HuH-7.5 (cell line): Measurements from ENCODE around the gene NUDCD2.
"Not testable (repeated sequence)": the region's sequence is repeated elsewhere in the genome, so short reads cannot be mapped to it uniquely, and the experiment has no call there.

Experiments used
- DNase-seq: peaks from one replicate; pipeline ENCODE4 v3.0.0; 2011; ENCODE audit warnings: low spot score

NUDCD2 gene

DNA sequence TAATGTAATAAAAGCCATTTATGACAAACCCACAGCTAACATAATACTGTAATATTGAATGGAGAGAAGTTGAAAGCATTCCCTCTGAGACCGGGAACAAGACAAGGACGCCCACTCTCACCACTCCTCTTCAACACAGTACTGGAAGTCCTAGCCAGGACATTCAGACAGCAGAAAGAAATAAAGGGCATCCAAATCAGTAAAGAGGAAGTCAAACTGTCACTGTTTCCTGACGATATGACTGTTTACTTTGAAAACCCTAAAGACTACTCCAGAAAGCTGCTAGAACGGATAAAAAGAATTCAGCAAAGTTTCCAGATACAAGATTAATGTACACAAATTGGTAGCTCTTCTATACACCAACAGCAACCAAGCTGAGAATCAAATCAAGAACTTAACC lies 33.8 kb downstream of the NUDCD2 start:
- DNase-seq: not testable (repeated sequence)

DNA sequence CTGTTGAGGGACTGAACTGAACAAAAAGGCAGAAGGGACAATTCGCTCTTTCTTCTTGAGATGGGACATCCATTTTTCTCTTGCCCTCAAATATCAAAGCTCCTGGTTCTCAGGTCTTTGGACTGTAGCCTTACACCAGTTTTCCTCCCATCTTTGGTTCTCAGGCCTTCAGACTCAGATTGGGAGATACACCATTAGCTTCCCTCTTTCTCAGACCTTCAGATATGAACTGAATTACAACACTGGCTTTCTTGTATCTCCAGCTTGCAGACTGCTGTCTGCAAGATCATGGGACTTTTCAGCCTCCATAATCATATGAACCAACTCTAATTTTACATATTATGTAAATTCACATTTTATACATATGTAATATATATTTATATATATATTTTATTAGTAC lies 35.1 kb downstream of the NUDCD2 start:
- no peak for DNase-seq

DNA sequence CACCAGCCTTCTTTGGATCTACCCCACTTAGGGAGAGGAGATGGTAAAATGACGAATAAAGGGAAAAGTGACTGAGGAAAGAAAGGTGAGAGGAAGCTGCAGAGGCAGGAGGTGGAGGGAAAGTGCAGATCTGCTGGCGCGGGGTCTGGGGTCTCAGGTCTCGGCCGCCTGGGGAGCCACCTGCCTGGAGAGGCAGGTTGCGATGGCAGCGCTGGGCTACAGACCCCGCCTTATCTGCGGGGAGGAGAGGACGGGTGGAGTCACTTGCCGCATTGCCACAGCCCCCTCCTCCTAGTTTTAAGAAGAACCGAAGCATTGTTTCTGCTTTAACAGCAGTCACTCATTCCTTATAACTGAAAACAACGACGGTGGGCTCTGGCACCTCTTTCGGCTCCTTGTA lies 44.2 kb downstream of the NUDCD2 start:
- DNase-seq: not testable (repeated sequence)

DNA sequence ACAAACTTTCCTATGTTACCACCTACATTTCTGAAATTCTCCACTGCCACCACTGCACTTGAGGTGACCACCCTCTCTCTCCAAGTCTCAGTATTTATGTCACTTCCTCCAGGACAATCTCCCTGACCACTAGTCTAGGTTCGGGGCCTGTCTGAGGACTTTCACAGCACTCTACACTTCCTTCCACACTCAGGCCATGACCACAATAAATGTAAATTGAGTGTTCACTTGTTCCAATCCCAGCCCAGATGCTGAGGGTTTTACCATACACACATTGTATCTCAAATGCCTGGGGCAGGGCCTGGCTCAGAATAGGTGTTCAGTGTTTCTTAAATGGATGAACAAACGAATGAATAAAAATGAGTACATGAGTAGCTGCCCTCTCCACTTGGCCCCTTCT lies 49.4 kb downstream of the NUDCD2 start:
- no peak for DNase-seq

DNA sequence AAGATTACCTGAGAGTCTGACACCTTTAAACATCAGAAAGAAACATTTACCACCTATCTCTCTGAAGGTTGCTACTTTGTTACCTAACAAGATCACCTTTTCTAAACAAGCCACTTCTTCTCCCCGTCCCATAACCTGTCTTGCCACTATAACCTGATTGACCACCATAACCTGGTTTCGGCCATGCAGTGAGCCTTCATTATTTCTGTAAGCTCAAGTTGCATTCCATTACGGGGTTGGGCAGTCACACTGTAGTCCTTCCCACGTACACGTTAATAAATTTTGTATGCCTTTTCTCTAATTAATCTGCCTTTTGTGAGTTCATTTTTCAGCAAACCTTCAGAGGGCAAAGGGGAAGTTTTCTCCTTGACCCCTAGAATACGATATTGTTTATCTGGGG lies 50.5 kb downstream of the NUDCD2 start:
- no peak for DNase-seq

DNA sequence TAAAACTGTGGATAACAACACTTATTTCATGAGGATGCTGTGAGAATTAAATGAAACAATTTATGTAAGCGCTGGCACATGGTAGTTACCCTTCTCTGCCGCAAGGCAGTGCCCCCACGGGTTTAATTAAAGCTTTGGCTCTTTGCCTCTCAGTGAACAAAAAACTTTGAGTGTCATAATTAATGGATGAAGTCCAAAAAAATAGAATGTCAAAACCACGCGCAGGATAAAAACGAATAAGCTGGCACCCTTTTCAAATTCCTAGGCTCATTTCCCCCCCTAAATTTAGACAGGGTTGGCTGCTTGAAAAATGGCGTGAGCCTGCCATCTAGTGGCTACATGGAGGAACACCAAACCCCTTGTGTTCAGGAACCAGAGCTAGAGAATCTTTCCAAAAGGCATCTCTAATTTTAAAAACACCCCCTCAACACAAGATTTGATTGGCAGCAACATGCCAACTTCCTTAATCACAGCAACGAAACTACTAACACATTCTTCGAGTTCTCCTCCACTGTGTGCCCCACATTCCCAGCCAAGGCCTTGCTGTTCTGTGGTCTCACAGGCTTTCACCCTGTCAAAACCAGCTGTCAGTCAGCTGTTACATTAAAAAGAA lies 51.5 kb downstream of the NUDCD2 start:
- peak; percentile 18 for DNase-seq

DNA sequence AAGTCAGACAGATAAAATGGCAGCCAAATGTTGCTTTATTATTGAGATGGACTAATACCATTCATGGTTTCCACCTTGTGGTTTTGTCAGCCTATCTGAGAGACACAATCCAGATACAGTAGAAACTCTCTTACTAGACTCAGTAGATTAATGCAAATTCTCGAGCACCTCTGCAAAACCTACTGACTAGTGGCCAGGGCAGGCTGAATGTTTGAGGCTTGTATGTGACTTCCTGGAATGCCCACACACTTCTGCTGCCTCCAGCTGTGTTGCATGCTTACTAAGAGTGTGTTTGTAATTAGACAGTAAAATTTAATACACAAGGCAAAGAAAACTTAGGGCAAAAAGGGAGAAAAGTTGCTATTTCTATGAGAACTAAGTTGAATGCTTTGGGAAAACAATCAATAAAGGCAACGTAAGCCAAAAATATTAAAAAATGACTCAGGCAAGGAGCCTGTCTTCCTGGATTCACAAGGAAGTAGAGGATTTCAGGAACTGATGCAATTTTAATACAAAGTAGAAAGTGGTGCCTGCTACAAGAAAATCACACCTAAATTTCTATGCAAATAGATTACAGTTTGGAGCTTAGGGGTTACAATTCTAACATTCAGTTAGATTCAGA lies 52.8 kb downstream of the NUDCD2 start:
- no peak for DNase-seq

DNA sequence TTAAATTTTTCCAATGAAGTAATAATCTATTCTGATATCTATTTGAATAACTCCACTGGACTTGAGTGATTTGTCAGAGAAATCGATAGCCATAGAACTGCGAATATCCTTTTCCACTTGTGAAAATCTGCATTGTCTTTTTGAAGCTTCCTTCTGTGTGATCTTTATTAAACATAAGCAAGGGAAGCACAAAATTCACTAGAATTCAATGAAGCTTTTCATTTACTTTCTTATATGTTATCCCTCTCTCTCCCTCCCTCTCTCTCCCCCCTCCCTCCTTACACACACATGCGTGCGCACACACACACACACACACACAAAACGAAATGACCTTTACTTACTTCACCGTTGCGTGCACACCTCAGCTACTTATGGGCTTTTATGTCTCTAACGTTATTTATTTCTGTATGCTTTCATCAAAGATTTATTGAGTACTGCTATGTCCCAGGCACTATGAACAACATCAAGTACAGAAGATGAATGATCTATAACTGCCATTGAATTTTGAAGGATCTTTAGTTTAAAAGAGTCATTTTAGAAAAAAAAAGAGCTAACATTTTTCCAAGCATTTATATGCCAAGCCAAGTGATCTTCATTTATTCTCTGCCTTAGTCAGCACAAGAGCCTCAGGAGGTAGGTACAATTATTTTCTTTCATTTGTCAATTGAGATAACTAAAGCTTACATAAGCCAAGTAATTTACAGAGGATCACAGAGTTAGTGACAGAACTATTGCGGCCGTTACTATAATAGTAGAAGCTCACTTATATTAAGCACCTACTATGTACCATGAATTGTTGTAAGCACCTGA lies 55.3 kb downstream of the NUDCD2 start:
- DNase-seq: no peak

DNA sequence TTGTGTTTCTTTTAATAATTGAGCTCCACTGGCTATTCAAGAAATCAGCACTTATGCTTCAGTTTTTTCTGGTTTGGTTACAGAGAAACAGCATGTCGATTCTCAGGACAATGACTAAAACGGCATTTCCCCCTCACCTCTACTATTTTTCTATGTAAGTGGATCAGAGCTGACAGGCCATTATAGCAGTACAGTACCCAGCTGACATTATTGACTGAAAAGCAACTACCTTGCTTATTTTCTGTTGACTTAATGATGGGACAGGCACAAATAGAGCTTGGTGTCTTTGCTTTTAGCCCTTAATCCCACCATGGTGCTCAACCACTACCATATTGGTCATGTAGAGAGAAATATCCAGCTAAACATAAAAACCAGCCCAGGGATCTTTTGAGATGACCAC lies 57.9 kb downstream of the NUDCD2 start:
- DNase-seq: no peak

DNA sequence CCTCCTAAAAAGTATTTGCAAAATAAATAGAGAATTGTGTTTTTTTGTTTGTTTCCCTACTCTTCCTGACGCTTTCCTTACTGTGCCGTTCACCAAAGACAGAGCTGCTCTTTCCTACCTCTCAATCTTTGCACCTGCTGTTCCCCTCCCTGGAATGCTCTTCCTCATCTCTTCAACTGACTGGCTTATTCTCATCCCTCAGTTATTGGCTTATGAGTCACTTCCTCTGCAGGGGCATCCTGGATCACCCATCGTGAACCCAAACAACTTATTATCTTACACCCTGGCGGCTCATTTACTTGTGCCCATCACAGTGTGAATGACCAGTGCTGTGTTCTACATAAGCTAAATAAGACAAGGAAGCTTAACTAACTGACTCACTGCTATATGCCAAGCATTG lies 58.6 kb downstream of the NUDCD2 start:
- no peak for DNase-seq

DNA sequence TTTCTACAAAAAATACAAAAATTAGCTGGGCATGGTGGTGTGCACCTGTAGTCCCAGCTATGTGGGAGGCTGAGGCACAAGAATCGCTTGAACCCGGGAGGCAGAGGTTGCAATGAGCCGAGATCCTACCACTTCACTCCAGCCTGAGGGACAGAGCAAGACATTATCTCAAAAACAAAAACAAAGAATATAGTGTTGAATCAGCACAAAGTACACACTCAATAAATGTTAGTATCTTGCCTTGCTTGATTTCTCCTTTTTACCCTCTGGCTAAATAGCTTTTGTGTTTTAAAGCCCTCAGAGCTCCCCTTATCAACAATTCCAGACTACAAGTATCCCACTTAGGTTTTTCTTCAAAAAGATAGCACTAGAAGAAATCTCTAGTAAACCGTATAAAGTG lies 60.0 kb downstream of the NUDCD2 start:
- no peak for DNase-seq

DNA sequence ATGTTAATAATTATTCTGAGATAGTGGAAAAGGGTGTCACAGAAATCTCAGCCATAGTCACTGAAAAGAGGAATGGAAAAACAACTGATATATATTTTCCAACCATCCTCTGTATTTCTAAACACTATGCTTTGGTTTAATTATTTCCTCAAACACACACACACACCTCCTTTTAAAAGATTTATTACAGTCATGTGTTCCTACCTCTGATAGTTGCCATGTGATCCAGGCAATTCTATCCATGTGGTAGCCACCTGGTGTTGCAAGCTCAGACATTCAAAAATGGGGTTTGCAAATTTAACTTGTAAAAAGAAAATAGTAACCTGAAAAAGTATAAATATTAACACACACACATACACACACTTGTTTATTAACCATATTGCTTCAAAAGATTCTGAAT lies 62.5 kb downstream of the NUDCD2 start:
- no peak for DNase-seq

DNA sequence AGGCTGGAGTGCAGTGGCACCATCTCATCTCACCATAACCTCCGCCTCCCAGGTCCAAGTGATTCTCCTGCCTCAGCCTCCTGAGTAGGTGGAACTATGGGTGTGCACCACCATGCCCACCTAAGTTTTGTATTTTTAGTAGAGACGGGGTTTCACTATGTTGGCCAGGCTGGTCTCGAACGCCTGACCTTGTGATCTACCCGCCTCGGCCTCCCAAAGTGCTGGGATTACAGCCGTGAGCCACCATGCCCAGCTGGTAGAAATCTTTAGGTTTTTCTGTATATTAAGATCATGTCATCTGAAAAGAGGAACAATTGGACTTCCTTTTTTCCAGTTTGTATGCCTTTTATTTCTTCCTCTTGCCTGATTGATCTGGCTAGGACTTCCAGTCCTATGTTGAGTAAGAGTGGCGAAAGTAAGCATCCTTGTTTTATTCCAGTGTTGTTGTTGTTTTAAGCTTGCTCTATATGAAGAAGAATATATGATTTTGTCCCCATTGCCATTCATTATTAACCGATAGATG lies 63.0 kb downstream of the NUDCD2 start:
- not testable (repeated sequence) for DNase-seq
